GM21381 (cell line): Measurements from ENCODE around the gene PSPC1.

ENCODE experiments used
- ATAC-seq: cut with Tn5 transposase; IDR thresholded peaks from one replicate; pipeline ENCODE4 v1.9.1; 2021; ENCODE audit warnings: mild to moderate bottlenecking, moderate library complexity; ENCODE audit not compliant: unreplicated experiment

The PSPC1 gene

DNA sequence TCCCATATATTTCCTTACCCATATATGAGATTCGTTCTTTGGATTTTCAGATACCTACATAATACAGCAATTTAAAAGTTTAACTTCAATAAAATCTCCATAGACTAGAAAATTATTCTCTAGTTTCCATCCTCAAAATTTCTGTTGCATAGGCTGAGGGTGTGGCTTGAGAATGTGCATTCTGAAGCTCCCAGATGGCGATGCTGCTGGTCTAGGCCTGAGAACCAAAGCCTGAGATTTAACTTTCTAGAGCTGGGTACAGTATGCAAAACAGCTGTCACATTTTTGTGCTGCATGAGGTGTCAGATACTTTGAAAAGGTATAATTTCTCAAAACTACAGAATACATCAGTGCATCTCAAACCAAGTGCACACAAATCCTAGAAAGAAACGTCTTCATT is 106.6 kb downstream of the PSPC1 start:
- no peak for ATAC-seq

GRCh38 chr13:19674898-19675297 is 107.8 kb downstream of the PSPC1 start:
- no peak for ATAC-seq

DNA sequence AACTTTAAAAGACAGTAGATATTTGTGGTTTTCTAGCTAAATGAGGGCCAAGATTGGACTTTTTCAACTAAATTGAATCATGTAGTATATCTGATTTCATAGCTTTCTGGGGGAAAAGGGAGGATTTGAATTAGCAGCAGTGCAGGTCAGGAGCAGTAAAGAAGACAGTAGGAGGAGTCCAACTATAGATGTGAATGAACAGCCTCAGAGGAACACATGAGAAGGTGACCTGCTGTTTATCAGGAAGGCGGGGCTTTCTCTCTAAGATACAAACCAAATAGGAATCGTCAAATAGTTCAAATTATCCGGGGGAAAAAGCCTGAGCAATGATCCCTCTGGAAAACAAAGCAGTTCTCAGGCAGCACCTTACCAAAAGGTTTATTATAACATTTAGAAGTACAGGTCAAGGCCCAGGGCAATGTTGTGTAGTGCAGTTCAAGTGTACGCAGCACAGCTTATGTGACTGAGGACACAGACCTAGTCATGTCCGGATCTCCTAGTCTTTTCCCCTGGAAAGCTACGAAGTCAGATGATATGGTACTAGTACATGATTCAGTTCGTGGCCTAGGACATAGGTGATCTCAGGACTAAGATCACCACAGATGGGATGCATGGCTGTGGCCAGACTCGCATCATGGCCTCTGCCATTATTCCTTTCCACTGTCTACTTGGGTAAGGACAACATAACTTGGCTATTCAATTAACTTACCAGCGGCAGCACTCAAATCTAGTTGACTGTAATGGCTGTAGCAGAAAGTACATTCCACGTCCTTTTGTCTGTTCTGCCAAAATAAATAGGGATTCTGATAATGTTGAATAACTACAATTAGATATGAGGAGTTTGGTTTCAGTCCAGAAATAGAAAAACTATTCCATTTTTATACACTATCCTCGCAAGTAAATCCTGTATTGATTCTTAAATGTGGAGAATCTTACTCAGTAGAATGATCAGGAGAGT is 109.0 kb downstream of the PSPC1 start:
- no peak for ATAC-seq

DNA sequence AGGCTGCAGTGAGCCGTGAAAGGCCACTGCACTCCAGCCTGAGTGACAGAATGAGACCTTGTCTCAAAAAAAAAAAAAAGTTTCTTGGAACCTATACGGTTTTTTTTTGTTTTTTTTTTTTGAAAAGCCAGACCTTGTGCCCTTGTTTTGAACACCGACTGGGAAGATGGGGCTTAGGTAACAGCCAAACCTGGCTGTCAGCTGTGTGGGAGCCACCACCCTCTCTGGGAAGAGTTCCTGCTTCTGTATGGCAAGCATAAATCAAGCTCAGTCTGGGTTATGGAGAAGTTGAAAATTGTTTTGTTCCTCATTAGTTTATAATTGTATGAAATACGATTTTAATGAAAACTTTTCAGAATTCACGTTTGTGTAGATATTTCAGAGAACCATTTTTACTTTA is 109.8 kb downstream of the PSPC1 start:
- ATAC-seq: no peak

- no peak for ATAC-seq
These were observed 112.6 kb downstream of the PSPC1 start for GRCh38 chr13:19670147-19670546.

DNA sequence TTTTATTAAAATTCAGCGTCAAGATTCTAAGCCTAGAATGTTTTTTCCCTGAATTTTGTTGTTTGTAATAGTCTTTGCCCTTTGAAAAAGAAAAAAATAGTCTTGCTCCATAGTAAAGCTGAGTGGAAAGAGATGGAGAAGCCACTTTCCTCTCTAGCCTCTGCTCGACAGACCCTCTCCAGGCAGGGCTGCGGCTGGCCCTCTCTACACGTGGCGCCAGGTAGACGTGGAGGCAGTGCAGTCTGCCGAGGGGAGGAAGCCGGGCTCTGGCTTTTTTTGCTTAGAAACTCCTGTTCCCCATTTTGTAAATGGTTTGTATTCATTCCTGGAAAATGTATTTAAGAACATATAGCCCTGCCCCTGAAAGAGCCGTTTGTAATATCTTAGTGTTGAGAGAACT is 114.0 kb downstream of the PSPC1 start:
- no peak for ATAC-seq

DNA sequence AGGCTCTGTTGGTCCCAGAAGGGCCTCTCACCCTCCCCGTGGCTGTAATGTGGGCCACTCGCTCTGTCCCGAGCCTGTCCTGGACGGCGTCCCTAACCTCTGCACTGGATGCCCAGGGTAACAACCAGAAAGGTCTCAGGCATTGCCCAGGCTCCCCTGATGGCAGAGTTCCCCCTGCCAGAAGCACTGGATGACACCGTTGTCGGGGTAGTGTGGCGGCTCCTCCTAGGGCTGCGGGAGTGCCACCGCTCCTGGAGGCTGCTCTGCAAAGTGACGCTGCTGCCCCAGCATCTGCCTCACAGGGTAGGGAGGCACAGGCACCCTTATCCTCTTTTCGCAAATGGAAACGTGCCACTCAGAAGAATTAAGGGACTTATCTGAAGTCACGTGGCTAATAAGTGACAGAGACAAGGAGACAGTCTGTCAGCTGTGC is 117.3 kb downstream of the PSPC1 start:
- no peak for ATAC-seq

DNA sequence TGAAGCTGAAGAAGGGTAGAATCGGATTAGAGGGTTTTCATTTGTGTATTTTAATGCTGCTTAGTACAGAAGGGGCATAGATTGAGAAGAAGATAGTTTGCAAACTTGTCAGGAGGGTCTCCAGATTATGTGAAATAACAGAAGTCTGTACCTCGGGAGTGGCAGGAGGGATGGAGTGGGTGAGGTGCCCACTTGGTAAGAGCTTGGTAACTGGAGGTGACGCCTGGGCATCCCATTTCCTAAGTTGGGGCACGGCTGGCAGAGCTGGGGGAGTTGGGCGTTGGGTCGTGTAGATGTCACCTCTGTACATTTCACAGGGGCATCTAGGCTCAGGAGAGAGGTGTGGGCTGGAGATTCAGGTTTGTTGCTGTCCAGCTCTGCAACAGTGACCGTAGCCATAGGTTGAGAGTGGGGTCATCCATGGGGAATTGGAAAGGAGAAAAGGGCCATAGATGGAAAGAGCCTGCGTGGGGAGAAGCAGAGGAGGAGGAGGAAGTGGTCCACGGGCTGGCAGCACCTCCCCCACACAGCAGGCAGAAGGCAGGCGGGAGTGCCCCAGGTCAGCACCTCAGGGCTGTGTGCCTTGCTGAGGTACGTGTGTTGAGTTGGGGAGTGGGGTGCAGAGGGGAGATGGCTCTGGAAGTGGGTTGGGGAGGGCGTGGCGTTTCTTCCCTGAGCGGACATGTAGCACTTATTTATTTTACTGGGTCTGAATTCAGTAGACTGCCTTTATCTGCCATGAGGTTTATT is 118.1 kb downstream of the PSPC1 start:
- no peak for ATAC-seq

- no peak for ATAC-seq
These were observed 119.2 kb downstream of the PSPC1 start for GRCh38 chr13:19663416-19663979.

DNA sequence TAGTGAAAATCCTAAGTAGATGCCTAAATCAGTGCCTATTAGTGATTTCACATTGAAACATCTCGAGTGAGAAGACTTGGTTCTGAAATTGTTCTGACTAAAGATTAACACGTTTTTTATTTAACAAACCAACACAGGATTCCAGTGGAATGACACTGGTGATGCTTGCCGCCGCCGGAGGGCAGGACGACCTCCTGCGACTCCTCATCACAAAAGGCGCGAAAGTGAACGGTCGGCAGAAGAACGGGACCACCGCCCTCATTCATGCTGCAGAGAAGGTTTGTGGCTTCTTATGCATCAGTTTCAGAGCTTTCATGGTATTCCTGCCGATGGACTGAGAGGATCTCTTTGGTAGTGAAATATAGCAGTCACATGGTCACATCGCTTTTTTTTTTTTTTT is 121.2 kb downstream of the PSPC1 start:
- no peak for ATAC-seq

DNA sequence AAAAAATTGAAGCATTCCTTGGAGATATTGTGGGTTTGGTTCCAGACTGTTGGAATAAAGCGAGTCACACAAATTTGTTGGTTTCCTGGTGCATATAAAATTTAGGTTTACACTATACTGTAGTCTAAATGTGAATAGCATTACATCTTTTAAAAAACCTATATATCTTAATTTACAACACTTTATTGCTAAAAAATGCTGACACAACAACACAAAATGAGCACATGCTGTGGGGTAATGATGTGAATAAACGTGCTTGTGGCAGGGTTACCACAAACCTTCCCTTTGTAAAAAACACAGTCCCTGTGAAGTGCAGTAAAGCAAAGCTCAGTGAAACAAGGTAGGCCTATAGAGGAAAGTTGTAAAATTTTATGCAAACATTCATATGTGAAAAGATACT is 121.6 kb downstream of the PSPC1 start:
- ATAC-seq: no peak

GRCh38 chr13:19658831-19659230 is 123.9 kb downstream of the PSPC1 start:
- ATAC-seq: no peak

- no peak for ATAC-seq
These were observed 124.7 kb downstream of the PSPC1 start for GRCh38 chr13:19657872-19658591.
